ENCODE measurements around the gene RETREG1.
A peak's percentile ranks its signal among the peaks of the same experiment; 100 is the strongest.
"Not testable (repeated sequence)": the region's sequence is repeated elsewhere in the genome, so short reads cannot be mapped to it uniquely, and the experiment has no call there.

Gene RETREG1

GRCh38 chr5:16551628-16552027, 65.2 kb downstream of the RETREG1 start:
- no peak for DNase-seq

- DNase-seq: no peak
These were observed 66.4 kb downstream of the RETREG1 start for GRCh38 chr5:16550316-16550952.

- DNase-seq: no peak
These were observed 67.1 kb downstream of the RETREG1 start for GRCh38 chr5:16549491-16550206.

- DNase-seq: no peak
These were observed 68.0 kb downstream of the RETREG1 start for GRCh38 chr5:16548812-16549211.

- no peak for DNase-seq
These were observed 68.7 kb downstream of the RETREG1 start for GRCh38 chr5:16548115-16548514.

GRCh38 chr5:16547200-16547842, 69.5 kb downstream of the RETREG1 start:
- no peak for DNase-seq

- DNase-seq: peak in 1 of 2 donors; percentile 55
These were observed 70.1 kb downstream of the RETREG1 start for GRCh38 chr5:16546732-16547131.

GRCh38 chr5:16544607-16545374, 72.0 kb downstream of the RETREG1 start:
- DNase-seq: peak in 1 of 2 donors; percentile 73

GRCh38 chr5:16543206-16543605, 73.6 kb downstream of the RETREG1 start:
- DNase-seq: not testable (repeated sequence)

- DNase-seq: no peak
These were observed 74.6 kb downstream of the RETREG1 start for GRCh38 chr5:16542236-16542635.

- not testable (repeated sequence) for DNase-seq
These were observed 75.2 kb downstream of the RETREG1 start for GRCh38 chr5:16541592-16541991.

- DNase-seq: no peak
These were observed 76.4 kb downstream of the RETREG1 start for GRCh38 chr5:16540421-16540820.

GRCh38 chr5:16539169-16539666, 77.6 kb downstream of the RETREG1 start:
- no peak for DNase-seq

GRCh38 chr5:16538006-16538405, 78.8 kb downstream of the RETREG1 start:
- no peak for DNase-seq

- DNase-seq: no peak
These were observed 80.0 kb downstream of the RETREG1 start for GRCh38 chr5:16536818-16537217.

- no peak for DNase-seq
These were observed 80.6 kb downstream of the RETREG1 start for GRCh38 chr5:16536246-16536645.

- DNase-seq: no peak
These were observed 82.5 kb downstream of the RETREG1 start for GRCh38 chr5:16534280-16534679.

- DNase-seq: no peak
These were observed 85.6 kb downstream of the RETREG1 start for GRCh38 chr5:16531063-16531648.

GRCh38 chr5:16529306-16529705, 87.5 kb downstream of the RETREG1 start:
- no peak for DNase-seq

- no peak for DNase-seq
These were observed 88.3 kb downstream of the RETREG1 start for GRCh38 chr5:16528382-16529110.

- DNase-seq: no peak
These were observed 91.1 kb downstream of the RETREG1 start for GRCh38 chr5:16525651-16526050.

GRCh38 chr5:16524286-16524685, 92.5 kb downstream of the RETREG1 start:
- no peak for DNase-seq
